RPMI7951 (cell line): Measurements from ENCODE around the gene SNX9. TPM values are rescaled to one million over a fixed set of nuclear protein-coding genes. Genes with fewer than 3 reads are reported as not detected.
A peak's percentile ranks its signal among the peaks of the same experiment; 100 is the strongest.
"Not testable (repeated sequence)": the region's sequence is repeated elsewhere in the genome, so short reads cannot be mapped to it uniquely, and the experiment has no call there.

Experiments used
- DNase-seq: peaks from one replicate; pipeline ENCODE4 v3.0.0-alpha.2; 2012; ENCODE audit warnings: low read depth
- total RNA-seq: library from RNA; depleted of rRNA; stranded (reverse); fragments of >200 nt; shearing (Covaris generic); gene quantifications from 2 replicates; pipeline ENCODE4 v1.2.3, GENCODE V29; 2014

The SNX9 gene
- total RNA-seq, 1 experiment from 2014 or later: 36.8 TPM

- no peak for DNase-seq
These were observed 102.7 kb downstream of the SNX9 start for GRCh38 chr6:157925771-157926170.

- no peak for DNase-seq
These were observed 104.0 kb downstream of the SNX9 start for GRCh38 chr6:157927011-157927410.

GRCh38 chr6:157928428-157928827, 105.4 kb downstream of the SNX9 start:
- DNase-seq: no peak

GRCh38 chr6:157929076-157929475, 106.0 kb downstream of the SNX9 start:
- DNase-seq: no peak

- no peak for DNase-seq
These were observed 106.8 kb downstream of the SNX9 start for GRCh38 chr6:157929765-157930319.

DNA sequence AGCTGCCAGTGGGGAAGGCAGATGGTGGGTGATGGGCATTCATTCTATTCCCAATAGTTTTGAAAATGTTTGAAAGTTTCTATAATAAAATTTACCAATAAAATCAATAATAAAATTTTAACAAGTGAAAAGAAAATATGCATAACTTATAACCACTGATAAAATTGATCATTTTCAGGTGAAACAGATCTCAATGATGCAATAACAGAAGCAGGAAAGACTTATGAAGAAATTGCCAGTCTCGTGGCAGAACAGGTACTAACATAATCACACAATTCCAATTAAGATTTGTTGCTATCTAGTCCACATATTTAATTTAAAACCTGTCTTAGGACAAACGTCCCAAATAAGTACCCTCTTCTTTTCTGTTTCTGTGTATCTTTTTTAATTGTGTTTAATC, 112.7 kb downstream of the SNX9 start:
- DNase-seq: no peak

GRCh38 chr6:157937318-157937717, 114.3 kb downstream of the SNX9 start:
- DNase-seq: no peak

GRCh38 chr6:157937916-157938315, 114.9 kb downstream of the SNX9 start:
- DNase-seq: no peak

- not testable (repeated sequence) for DNase-seq
These were observed 117.5 kb downstream of the SNX9 start for GRCh38 chr6:157940375-157941036.

DNA sequence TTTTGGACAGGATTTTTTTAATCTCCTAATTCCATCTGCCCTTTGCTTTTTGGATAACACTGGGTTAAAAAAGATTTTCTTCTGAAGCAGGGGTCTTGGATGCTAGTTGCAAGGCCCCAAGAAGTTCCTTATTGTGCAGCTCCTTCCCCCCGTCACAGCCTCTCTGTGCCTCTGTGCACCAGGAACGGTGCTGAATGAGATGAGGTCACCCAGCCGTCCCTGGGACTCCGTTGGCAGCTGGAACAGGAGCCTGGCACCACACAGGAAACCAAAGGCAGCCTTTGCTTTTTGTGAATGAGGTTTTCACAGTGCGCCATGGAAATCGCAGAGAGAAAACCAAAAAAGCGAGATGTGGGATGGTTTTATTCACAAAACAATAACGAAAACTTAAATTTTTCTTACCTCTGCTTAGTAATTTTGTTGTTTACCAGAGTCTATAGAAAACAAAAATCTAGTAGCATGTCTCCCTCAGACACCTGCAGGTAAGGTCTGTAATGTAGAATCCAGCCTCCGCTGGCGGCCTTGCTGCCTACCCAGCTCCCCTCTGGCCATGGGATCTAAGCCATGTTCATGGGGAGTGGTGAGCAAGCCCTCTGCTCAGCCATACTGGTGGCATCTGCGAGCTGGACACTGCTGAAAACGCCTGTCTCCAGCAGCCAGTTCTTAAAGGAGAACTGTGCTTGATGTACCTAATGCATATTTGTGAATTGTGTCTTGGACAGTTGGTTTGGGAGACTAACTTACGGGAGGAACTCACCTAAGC, 118.2 kb downstream of the SNX9 start:
- DNase-seq: no peak

- no peak for DNase-seq
These were observed 119.3 kb downstream of the SNX9 start for GRCh38 chr6:157942351-157942750.

- DNase-seq: no peak
These were observed 120.4 kb downstream of the SNX9 start for GRCh38 chr6:157943249-157943963.

DNA sequence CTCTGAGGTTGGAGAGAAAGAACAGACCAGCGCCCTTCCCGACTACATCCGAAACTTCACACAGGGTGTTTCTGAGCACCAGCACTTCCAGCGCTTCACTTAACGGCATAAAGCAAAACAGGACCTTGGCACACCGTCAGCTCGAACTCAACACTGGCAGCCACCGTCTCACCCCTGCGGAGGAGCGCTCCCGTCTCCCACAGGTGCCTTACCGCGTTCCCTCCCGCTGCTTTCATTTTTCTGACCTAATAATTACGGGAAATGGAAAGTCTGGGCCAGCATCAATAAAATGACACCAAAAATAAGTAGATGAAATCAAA, 120.9 kb downstream of the SNX9 start:
- no peak for DNase-seq

DNA sequence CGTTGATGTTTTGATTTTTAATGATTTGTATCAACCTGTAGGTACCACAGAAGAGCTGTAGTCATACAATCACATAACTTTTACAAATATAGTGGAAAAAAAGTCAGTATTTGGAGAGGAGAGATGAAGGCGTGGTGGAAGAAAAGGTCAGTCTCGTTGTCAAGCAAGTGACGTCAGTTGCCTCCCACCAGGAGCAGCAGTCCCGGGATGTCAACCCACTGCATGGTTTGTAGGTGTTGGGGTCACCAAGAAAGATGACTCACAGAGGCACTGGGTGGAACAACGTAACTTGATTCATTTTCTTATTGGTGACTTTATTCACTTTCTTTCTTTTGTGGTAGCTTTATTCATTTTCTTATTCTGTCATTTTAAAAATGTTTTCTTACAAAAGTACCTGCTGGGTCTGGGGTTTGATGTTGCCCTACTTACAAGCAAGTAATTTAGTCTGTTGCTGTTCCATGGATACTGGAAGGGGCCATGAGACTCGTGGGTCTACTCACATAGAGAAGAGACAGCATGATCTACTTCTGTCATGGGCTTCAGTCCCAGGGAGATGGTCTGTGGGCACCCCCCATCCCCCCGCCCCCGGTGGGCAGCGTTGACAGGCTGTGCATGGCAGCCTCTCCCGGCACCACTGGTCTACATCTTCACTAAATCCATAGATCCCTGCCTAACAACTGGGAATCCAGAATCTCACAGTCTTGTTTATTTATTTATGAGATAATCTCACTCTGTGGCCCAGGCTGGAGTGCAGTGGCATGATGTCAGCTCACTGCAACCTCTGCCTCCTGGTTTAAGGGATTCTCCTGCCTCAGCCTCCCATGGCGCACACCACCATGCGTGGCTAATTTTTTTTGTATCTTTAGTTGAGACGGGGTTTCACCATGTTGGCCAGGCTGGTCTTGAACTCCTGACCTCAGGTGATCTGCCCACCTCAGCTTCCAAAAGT, 122.2 kb downstream of the SNX9 start:
- no peak for DNase-seq

GRCh38 chr6:157946053-157946617, 123.1 kb downstream of the SNX9 start:
- no peak for DNase-seq

DNA sequence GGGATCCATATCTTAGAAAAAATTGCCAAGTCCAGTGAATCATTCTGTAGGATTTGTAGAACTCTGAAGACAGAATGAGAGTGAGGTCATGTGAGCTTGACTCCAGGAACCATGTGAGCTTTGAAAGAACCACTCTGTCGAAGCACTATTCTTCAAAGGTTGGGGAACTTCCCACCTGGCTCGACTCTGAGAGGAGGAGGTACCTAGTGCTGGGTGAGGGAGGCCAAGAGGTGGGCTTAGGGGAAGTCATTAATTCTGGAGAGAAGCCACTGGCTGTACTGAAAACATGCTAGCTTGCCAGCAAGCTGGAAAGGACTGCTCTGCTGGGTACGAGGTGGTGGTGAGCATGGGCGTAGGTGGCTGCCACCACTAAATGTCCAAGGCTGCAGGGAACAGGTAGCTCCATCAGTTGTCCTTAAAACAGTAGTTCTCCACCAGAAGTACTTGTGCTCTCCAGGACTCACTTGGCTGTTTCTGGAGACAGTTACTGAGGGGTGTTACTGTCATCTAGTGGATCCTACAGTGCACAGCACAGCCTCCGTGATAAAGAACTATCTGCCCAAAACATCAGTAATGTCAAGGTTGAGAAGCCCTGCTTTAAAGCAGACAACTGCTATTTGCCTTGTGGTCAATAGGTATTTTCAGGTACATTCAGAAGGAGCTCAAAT, 124.0 kb downstream of the SNX9 start:
- peak; percentile 31 for DNase-seq

GRCh38 chr6:157950899-157951298, 127.9 kb downstream of the SNX9 start:
- not testable (repeated sequence) for DNase-seq

DNA sequence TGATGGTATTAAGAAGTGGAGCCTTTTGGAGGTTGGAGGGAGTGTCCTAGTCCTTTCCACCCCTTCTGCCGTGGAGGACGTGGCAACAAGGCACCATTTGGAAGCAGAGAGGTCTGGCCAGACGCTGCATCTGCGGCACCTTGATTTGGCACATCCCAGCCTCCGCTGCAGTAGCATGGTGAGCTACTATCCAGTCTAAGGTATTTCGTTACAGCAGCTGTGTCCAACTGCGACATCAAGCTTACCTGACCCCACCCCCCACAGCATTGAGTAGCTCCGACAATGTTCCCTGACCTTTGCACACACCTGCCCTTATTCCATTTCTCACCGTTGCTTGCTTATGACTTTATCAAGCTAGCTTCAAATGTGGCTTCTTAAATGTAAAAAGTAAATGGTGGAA, 128.8 kb downstream of the SNX9 start:
- DNase-seq: no peak

- peak; percentile 59 for DNase-seq
These were observed 129.9 kb downstream of the SNX9 start for GRCh38 chr6:157952861-157953351.

- peak; percentile 21 for DNase-seq
These were observed 130.6 kb downstream of the SNX9 start for GRCh38 chr6:157953580-157954091.
